ENCODE results near the gene C2orf81. TPM values are rescaled to one million over a fixed set of nuclear protein-coding genes. Genes with fewer than 3 reads are reported as not detected.
"Not testable (repeated sequence)": the region's sequence is repeated elsewhere in the genome, so short reads cannot be mapped to it uniquely, and the experiment has no call there.

Gene C2orf81
- total RNA-seq, 1 donor from 2014 or later: 12.9 TPM

GRCh38 chr2:74423231-74424095, 2.0 kb upstream of the C2orf81 start:
- no peak for DNase-seq (ENCODE audit: low spot score)

GRCh38 chr2:74420443-74421103, 846 bp downstream of the C2orf81 start:
- DNase-seq (ENCODE audit: low spot score): not testable (repeated sequence)

GRCh38 chr2:74420006-74420405, 1.4 kb downstream of the C2orf81 start:
- no peak for DNase-seq (ENCODE audit: low spot score)

- DNase-seq (ENCODE audit: low spot score): no peak
These were observed 2.1 kb downstream of the C2orf81 start for GRCh38 chr2:74419345-74419744.

- no peak for DNase-seq (ENCODE audit: low spot score)
These were observed 3.1 kb downstream of the C2orf81 start for GRCh38 chr2:74418312-74418711.

- DNase-seq (ENCODE audit: low spot score): no peak
These were observed 3.7 kb downstream of the C2orf81 start for GRCh38 chr2:74417763-74418162.

GRCh38 chr2:74417197-74417596, 4.2 kb downstream of the C2orf81 start:
- no peak for DNase-seq (ENCODE audit: low spot score)

- no peak for DNase-seq (ENCODE audit: low spot score)
These were observed 4.6 kb downstream of the C2orf81 start for GRCh38 chr2:74416778-74417177.

- no peak for DNase-seq (ENCODE audit: low spot score)
These were observed 5.5 kb downstream of the C2orf81 start for GRCh38 chr2:74415762-74416395.

GRCh38 chr2:74414881-74415761, 6.3 kb downstream of the C2orf81 start:
- DNase-seq (ENCODE audit: low spot score): no peak

GRCh38 chr2:74414441-74414840, 7.0 kb downstream of the C2orf81 start:
- DNase-seq (ENCODE audit: low spot score): no peak

- peak; percentile 33 for DNase-seq (ENCODE audit: low spot score)
These were observed 8.3 kb downstream of the C2orf81 start for GRCh38 chr2:74413001-74413698.

- no peak for DNase-seq (ENCODE audit: low spot score)
These were observed 13.7 kb downstream of the C2orf81 start for GRCh38 chr2:74407682-74408081.

- DNase-seq (ENCODE audit: low spot score): no peak
These were observed 15.4 kb downstream of the C2orf81 start for GRCh38 chr2:74406035-74406434.

GRCh38 chr2:74401891-74402290, 19.5 kb downstream of the C2orf81 start:
- no peak for DNase-seq (ENCODE audit: low spot score)

GRCh38 chr2:74399785-74400184, 21.6 kb downstream of the C2orf81 start:
- DNase-seq (ENCODE audit: low spot score): no peak

GRCh38 chr2:74396149-74396548, 25.3 kb downstream of the C2orf81 start:
- DNase-seq (ENCODE audit: low spot score): no peak

GRCh38 chr2:74393525-74393924, 27.9 kb downstream of the C2orf81 start:
- DNase-seq (ENCODE audit: low spot score): no peak

GRCh38 chr2:74392449-74392743, 29.0 kb downstream of the C2orf81 start:
- DNase-seq (ENCODE audit: low spot score): no peak

GRCh38 chr2:74391580-74392448, 29.6 kb downstream of the C2orf81 start:
- peak; percentile 94 for DNase-seq (ENCODE audit: low spot score)

All from mucosa of gallbladder (tissue), 1 donor.